Tibial artery (tissue), 4 donors: ENCODE measurements around the gene ODAD2.
"Not testable (repeated sequence)": the region's sequence is repeated elsewhere in the genome, so short reads cannot be mapped to it uniquely, and the experiment has no call there.

Source experiments
- DNase-seq, 2 donors: peaks; one replicate each; pipeline ENCODE4 v3.0.0-alpha.2; 2019
- H3K27ac ChIP-seq, 2 donors: fragments of 200-600 bp; sonication (generic) in 1 of 2; 1 replicate in 1 of 2; 2 replicates in 1 of 2; pipeline ENCODE4 v1.5.1; 2018 to 2019; ENCODE audit warnings: mild to moderate bottlenecking in 1 of 2
- H3K27me3 ChIP-seq, 2 donors: fragments of 200-600 bp; sonication (generic) in 1 of 2; one replicate each; pipeline versions ENCODE4 v1.5.1 to v1.6.0; 2016 to 2019
- H3K36me3 ChIP-seq, 3 donors: fragments of 200-600 bp; sonication (generic) in 2 of 3; one replicate each; pipeline ENCODE4 v1.5.1; 2016 to 2019; ENCODE audit warnings: mild to moderate bottlenecking in 2 of 3
- H3K4me1 ChIP-seq, 4 donors: fragments of 200-600 bp; sonication (generic) in 2 of 4; 1 replicate in 3 of 4; 2 replicates in 1 of 4; pipeline ENCODE4 v1.5.1; 2016 to 2019
- H3K4me3 ChIP-seq, 2 donors: fragments of 200-600 bp; sonication (generic) in 1 of 2; 1 replicate in 1 of 2; 2 replicates in 1 of 2; pipeline ENCODE4 v1.5.1; 2018 to 2019; ENCODE audit warnings: mild to moderate bottlenecking in 2 of 2
- H3K9me3 ChIP-seq, 3 donors: fragments of 200-600 bp; sonication (generic) in 1 of 3; one replicate each; pipeline ENCODE4 v1.5.1; 2016 to 2019
- intact Hi-C: fragments of 100-400 bp; cut with DNase I; formaldehyde crosslinking; loops from one replicate; pipeline ENCODE4 v1.15.0; 2023; ENCODE audit warnings: low total_unique reads
- TF ChIP-seq, protein P1 (sequence below), 2 experiments: fragments of 200-600 bp in 1 of 2; fragments of 450-650 bp in 1 of 2; IDR thresholded peaks; one replicate each; pipeline ENCODE4 v1.5.1; 2017 to 2019; ENCODE audit warnings: antibody characterized with exemption in 2 of 2, mild to moderate bottlenecking in 1 of 2, moderate library complexity in 1 of 2

Gene ODAD2

GRCh38 chr10:28008054-28008453, 9.2 kb upstream of the ODAD2 start:
- Histone ChIP-seq H3K27me3 (no peaks in the 10 kb centered on the region), H3K27ac (no peak overlapping the region), H3K9me3 (no peaks in the 10 kb centered on the region), H3K4me1 (no peaks in the 10 kb centered on the region), H3K4me3 (no peak overlapping the region), H3K36me3 (no peaks in the 10 kb centered on the region)
- DNase-seq: no peak
- TF ChIP-seq, protein P1, sequence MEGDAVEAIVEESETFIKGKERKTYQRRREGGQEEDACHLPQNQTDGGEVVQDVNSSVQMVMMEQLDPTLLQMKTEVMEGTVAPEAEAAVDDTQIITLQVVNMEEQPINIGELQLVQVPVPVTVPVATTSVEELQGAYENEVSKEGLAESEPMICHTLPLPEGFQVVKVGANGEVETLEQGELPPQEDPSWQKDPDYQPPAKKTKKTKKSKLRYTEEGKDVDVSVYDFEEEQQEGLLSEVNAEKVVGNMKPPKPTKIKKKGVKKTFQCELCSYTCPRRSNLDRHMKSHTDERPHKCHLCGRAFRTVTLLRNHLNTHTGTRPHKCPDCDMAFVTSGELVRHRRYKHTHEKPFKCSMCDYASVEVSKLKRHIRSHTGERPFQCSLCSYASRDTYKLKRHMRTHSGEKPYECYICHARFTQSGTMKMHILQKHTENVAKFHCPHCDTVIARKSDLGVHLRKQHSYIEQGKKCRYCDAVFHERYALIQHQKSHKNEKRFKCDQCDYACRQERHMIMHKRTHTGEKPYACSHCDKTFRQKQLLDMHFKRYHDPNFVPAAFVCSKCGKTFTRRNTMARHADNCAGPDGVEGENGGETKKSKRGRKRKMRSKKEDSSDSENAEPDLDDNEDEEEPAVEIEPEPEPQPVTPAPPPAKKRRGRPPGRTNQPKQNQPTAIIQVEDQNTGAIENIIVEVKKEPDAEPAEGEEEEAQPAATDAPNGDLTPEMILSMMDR (IDR thresholded peaks at IDR 0.05): no peak
- intact Hi-C loops: no loop called here

DNA sequence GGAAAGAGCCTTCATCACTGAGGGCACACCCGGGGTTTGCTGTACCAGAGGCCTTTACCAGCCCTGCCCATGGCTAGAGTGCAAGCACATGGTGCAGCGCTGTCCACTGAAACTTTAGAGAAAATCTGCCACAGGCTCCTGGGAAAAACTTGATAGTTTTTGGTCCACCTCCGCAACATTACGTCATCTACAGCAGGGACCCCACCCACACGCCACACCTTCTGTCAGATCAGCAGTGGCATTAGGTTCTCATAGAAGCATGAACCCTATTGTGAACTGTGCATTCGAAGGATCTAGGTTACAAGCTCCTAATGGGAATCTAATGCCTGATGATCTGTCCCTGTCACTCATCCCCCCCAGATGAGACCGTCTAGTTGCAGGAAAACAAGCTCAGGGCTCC, 2.5 kb upstream of the ODAD2 start:
- Histone ChIP-seq H3K9me3 (no peaks in the 10 kb centered on the region), H3K4me1 (peaks cover 0 to 4% (median 2%) of the 10 kb centered on the region in 4 donors), H3K27ac (no peak overlapping the region), H3K4me3 (no peak overlapping the region), H3K27me3 (no peaks in the 10 kb centered on the region), H3K36me3 (no peaks in the 10 kb centered on the region)
- TF ChIP-seq, protein P1 (IDR thresholded peaks at IDR 0.05): no peak
- intact Hi-C loops: no loop called here
- DNase-seq: no peak

GRCh38 chr10:27998178-27998953, 513 bp downstream of the ODAD2 start:
- Histone ChIP-seq H3K36me3 (no peaks in the 10 kb centered on the region), H3K9me3 (no peaks in the 10 kb centered on the region), H3K27ac (peak overlapping the region; percentile 48 to 54), H3K4me3 (peak overlapping the region; percentile 66 to 85), H3K4me1 (peaks cover 0 to 4% (median 2%) of the 10 kb centered on the region in 4 donors), H3K27me3 (no peaks in the 10 kb centered on the region)
- intact Hi-C loops: no loop called here
- TF ChIP-seq, protein P1 (IDR thresholded peaks at IDR 0.05): no peak
- DNase-seq: peak in 1 of 2 donors; percentile 29

GRCh38 chr10:27997865-27998177, 1.1 kb downstream of the ODAD2 start:
- peak overlapping the region; percentile 48 to 54 for H3K27ac ChIP-seq
- intact Hi-C loops: no loop called here

DNA sequence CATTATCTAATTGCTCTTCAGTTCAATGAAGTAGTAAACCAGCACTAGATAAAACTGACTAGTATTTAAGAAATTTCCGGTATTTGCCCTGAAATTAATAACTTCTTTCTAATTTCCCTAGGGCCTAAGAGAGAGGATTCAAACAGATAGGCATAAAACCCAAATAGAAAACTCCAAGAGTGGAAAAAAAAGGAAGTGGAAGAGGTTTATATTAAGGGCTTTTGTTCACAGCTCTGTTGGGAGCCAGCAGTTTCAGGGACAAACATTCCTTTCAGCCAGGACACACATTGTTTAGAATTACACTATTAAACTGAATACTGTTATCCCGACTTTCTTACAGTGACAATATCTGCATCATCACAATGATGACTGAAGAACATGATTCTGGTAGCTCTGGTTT, 3.6 kb downstream of the ODAD2 start:
- DNase-seq: no peak
- TF ChIP-seq, protein P1 (IDR thresholded peaks at IDR 0.05): no peak
- intact Hi-C loops: no loop called here

More at GRCh38 chr10:27997865-27998177, 1.1 kb downstream of the ODAD2 start:
- H3K4me1 ChIP-seq: peaks cover 0 to 4% (median 2%) of the 10 kb centered on the region in 4 donors
- TF ChIP-seq, protein P1 (IDR thresholded peaks at IDR 0.05): no peak
- H3K27me3 ChIP-seq: no peaks in the 10 kb centered on the region
- H3K4me3 ChIP-seq: peak overlapping the region; percentile 66 to 85
- DNase-seq: no peak
- no peaks in the 10 kb centered on the region for H3K9me3 ChIP-seq
- no peaks in the 10 kb centered on the region for H3K36me3 ChIP-seq

GRCh38 chr10:27989357-27989756, 9.5 kb downstream of the ODAD2 start:
- H3K9me3 ChIP-seq, H3K4me3 ChIP-seq, H3K27ac ChIP-seq, H3K36me3 ChIP-seq, H3K27me3 ChIP-seq, DNase-seq, H3K4me1 ChIP-seq, intact Hi-C loops: not testable (repeated sequence)

More for the DNA sequence above, 3.6 kb downstream of the ODAD2 start:
- no peaks in the 10 kb centered on the region for H3K9me3 ChIP-seq
- peaks cover 0 to 4% (median 2%) of the 10 kb centered on the region in 4 donors for H3K4me1 ChIP-seq
- H3K27ac ChIP-seq: no peak overlapping the region
- H3K27me3 ChIP-seq: no peaks in the 10 kb centered on the region
- H3K36me3 ChIP-seq: no peaks in the 10 kb centered on the region
- H3K4me3 ChIP-seq: no peak overlapping the region
